ENCODE measurements around the gene FMN1.

Gene FMN1

GRCh38 chr15:33099213-33099612 is 95.3 kb downstream of the FMN1 start:
- Histone ChIP-seq H3K4me1 (ENCODE audit: control insufficient read depth, low read length) (no peaks in the 10 kb centered on the region), H3F3A (ENCODE audit: control insufficient read depth, insufficient read depth) (no peaks in the 10 kb centered on the region), H3K9me2 (replicated peaks; ENCODE audit: control insufficient read depth, low read length) (no peaks in the 10 kb centered on the region), H3K4me3 (ENCODE audit: low read length) (no peak overlapping the region), H3K36me3 (ENCODE audit: control insufficient read depth, low read length) (no peaks in the 10 kb centered on the region), H3K27me3 (ENCODE audit: control insufficient read depth, low read length) (0 out of 2 replicates have a peak, but pooled peaks cover 5% of the 10 kb centered on the region), H3K27ac (ENCODE audit: low read depth, low read length) (no peak overlapping the region), H3K9me3 (ENCODE audit: control insufficient read depth, insufficient read depth, low read length) (no peaks in the 10 kb centered on the region), H3K4me2 (ENCODE audit: low read length) (no peak overlapping the region), H3K79me2 (ENCODE audit: control insufficient read depth, low read length) (no peaks in the 10 kb centered on the region), H4K20me1 (ENCODE audit: control insufficient read depth, insufficient read depth, low read depth, low read length) (no peaks in the 10 kb centered on the region)
- TF ChIP-seq CTCF (IDR thresholded peaks at IDR 0.05; ENCODE audit: low read depth, low read length, poor library complexity, severe bottlenecking) (no peak), EZH2phosphoT487 (IDR thresholded peaks at IDR 0.05; ENCODE audit: borderline replicate concordance, low read length) (no peak)

GRCh38 chr15:33098094-33099058 is 96.1 kb downstream of the FMN1 start:
- 0 out of 2 replicates have a peak, but pooled peaks cover 2% of the 10 kb centered on the region for H3K27me3 ChIP-seq (ENCODE audit: control insufficient read depth, low read length)
- no peak overlapping the region for H3K27ac ChIP-seq (ENCODE audit: low read depth, low read length)
- no peak overlapping the region for H3K4me3 ChIP-seq (ENCODE audit: low read length)
- H3K4me2 ChIP-seq (ENCODE audit: low read length): no peak overlapping the region
- H3K36me3 ChIP-seq (ENCODE audit: control insufficient read depth, low read length): no peaks in the 10 kb centered on the region
- H3F3A ChIP-seq (ENCODE audit: control insufficient read depth, insufficient read depth): no peaks in the 10 kb centered on the region
- H3K79me2 ChIP-seq (ENCODE audit: control insufficient read depth, low read length): no peaks in the 10 kb centered on the region
- H3K4me1 ChIP-seq (ENCODE audit: control insufficient read depth, low read length): no peaks in the 10 kb centered on the region
- no peaks in the 10 kb centered on the region for H3K9me3 ChIP-seq (ENCODE audit: control insufficient read depth, insufficient read depth, low read length)
- TF ChIP-seq CTCF (IDR thresholded peaks at IDR 0.05; ENCODE audit: low read depth, low read length, poor library complexity, severe bottlenecking) (no peak), EZH2phosphoT487 (IDR thresholded peaks at IDR 0.05; ENCODE audit: borderline replicate concordance, low read length) (no peak)
- no peaks in the 10 kb centered on the region for H4K20me1 ChIP-seq (ENCODE audit: control insufficient read depth, insufficient read depth, low read depth, low read length)
- no peaks in the 10 kb centered on the region for H3K9me2 ChIP-seq (replicated peaks; ENCODE audit: control insufficient read depth, low read length)

- Histone ChIP-seq H3K27me3 (ENCODE audit: control insufficient read depth, low read length) (0 out of 2 replicates have a peak, but pooled peaks cover 2% of the 10 kb centered on the region), H3K4me1 (ENCODE audit: control insufficient read depth, low read length) (no peaks in the 10 kb centered on the region), H3K9me2 (replicated peaks; ENCODE audit: control insufficient read depth, low read length) (no peaks in the 10 kb centered on the region), H3K4me3 (ENCODE audit: low read length) (no peak overlapping the region), H3K27ac (ENCODE audit: low read depth, low read length) (no peak overlapping the region), H3K9me3 (ENCODE audit: control insufficient read depth, insufficient read depth, low read length) (no peaks in the 10 kb centered on the region), H3F3A (ENCODE audit: control insufficient read depth, insufficient read depth) (no peaks in the 10 kb centered on the region), H3K79me2 (ENCODE audit: control insufficient read depth, low read length) (no peaks in the 10 kb centered on the region), H3K4me2 (ENCODE audit: low read length) (no peak overlapping the region), H4K20me1 (ENCODE audit: control insufficient read depth, insufficient read depth, low read depth, low read length) (no peaks in the 10 kb centered on the region), H3K36me3 (ENCODE audit: control insufficient read depth, low read length) (no peaks in the 10 kb centered on the region)
- TF ChIP-seq EZH2phosphoT487 (IDR thresholded peaks at IDR 0.05; ENCODE audit: borderline replicate concordance, low read length) (no peak), CTCF (IDR thresholded peaks at IDR 0.05; ENCODE audit: low read depth, low read length, poor library complexity, severe bottlenecking) (no peak)
These were observed 98.4 kb downstream of the FMN1 start for GRCh38 chr15:33096134-33096533.

All from DOHH2 (cell line).